Activated CD4-positive, alpha-beta T cell treated with anti-CD3 and anti-CD28 coated beads for 36 hours (primary cell): Measurements from ENCODE around the gene ELMO1. TPM values are rescaled to one million over a fixed set of nuclear protein-coding genes. Genes with fewer than 3 reads are reported as not detected.
A peak's percentile ranks its signal among the peaks of the same experiment; 100 is the strongest.

Source experiments
- ATAC-seq: fragments of 200-7000 bp; cut with Tn5 transposase; one replicate; pipeline ENCODE4 v1.10.0; 2021; ENCODE audit warnings: mild to moderate bottlenecking, moderate library complexity
- CTCF ChIA-PET: fragments of 350-600 bp; sonication (Branson Sonifier 250); formaldehyde crosslinking; loops from one replicate; lab custom pipeline; 2021; ENCODE audit warnings: antibody characterized with exemption; lab: Charles Lee
- POLR2A ChIA-PET: fragments of 350-600 bp; sonication (Branson Sonifier 250); formaldehyde crosslinking; loops from one replicate; lab custom pipeline; 2021; ENCODE audit warnings: antibody characterized with exemption, inconsistent platforms; lab: Charles Lee
- DNase-seq: peaks from one replicate; pipeline ENCODE4 v3.0.0-alpha.2; 2020
- H3K27ac Mint-ChIP-seq: one replicate; pipeline ENCODE4 v1.8.0; 2021; ENCODE audit warnings: mixed read lengths
- H3K27me3 Mint-ChIP-seq: one replicate; pipeline ENCODE4 v1.8.0; 2021; ENCODE audit warnings: mixed read lengths
- H3K36me3 Mint-ChIP-seq: one replicate; pipeline ENCODE4 v1.8.0; 2021; ENCODE audit warnings: low read depth, mixed read lengths
- H3K4me1 Mint-ChIP-seq: one replicate; pipeline ENCODE4 v1.8.0; 2021; ENCODE audit warnings: mixed read lengths
- H3K4me3 Mint-ChIP-seq: one replicate; pipeline ENCODE4 v1.8.0; 2021; ENCODE audit warnings: mild to moderate bottlenecking, moderate library complexity, mixed read lengths
- H3K9me3 Mint-ChIP-seq: one replicate; pipeline ENCODE4 v1.8.0; 2021; ENCODE audit warnings: low read depth, mixed read lengths
- intact Hi-C, 2 experiments: fragments of 100-400 bp; cut with DNase I in 1 of 2; cut with micrococcal nuclease in 1 of 2; formaldehyde crosslinking; loops; one replicate each; pipeline versions ENCODE4 v1.14.2 to v1.15.1; 2022 to 2024; cut with DNase I, micrococcal nuclease
- total RNA-seq, 2 experiments: library from RNA; stranded (reverse); gene quantifications; one replicate each; pipeline ENCODE4 v1.2.3, GENCODE V29; 2021

Gene ELMO1
- total RNA-seq, 2 experiments from 2014 or later = 96.2 to 173 TPM

- DNase-seq = no peak
- POLR2A ChIA-PET = no interaction called here
- Mint-ChIP-seq H3K9me3 (no peaks in the 10 kb centered on the region), H3K4me1 (peaks cover 38% of the 10 kb centered on the region), H3K36me3 (peaks cover 31% of the 10 kb centered on the region), H3K4me3 (no peak overlapping the region), H3K27me3 (no peaks in the 10 kb centered on the region), H3K27ac (no peak overlapping the region)
- intact Hi-C loops = no loop called here
- no peak for ATAC-seq
- CTCF ChIA-PET = interaction anchor here (1.2 to 2.3 kb wide), 2 partner anchors 11 to 15 kb away, joined by 3 to 8 read pairs; no protein-coding TSS in a partner anchor
These were observed 199.4 kb downstream of the ELMO1 start for GRCh38 chr7:37249240-37249639.

- H3K27ac Mint-ChIP-seq = no peak overlapping the region
These were observed 200.2 kb downstream of the ELMO1 start for GRCh38 chr7:37248396-37248861.

GRCh38 chr7:37247861-37248260 is 200.8 kb downstream of the ELMO1 start:
- intact Hi-C loops = no loop called here
- Mint-ChIP-seq H3K27me3 (no peaks in the 10 kb centered on the region), H3K4me1 (peaks cover 41% of the 10 kb centered on the region), H3K9me3 (no peaks in the 10 kb centered on the region), H3K36me3 (peaks cover 28% of the 10 kb centered on the region), H3K4me3 (no peak overlapping the region), H3K27ac (no peak overlapping the region)
- ATAC-seq = no peak
- DNase-seq = no peak
- ChIA-PET POLR2A (interaction anchor here (0.6 kb wide), 1 partner anchor 23 kb away, joined by 5 read pairs; no protein-coding TSS in a partner anchor), CTCF (interaction anchor here (0.7 to 2.3 kb wide), 5 partner anchors 12 to 104 kb away, joined by 3 to 8 read pairs (median 3); no protein-coding TSS in a partner anchor)

More at GRCh38 chr7:37248396-37248861, 200.2 kb downstream of the ELMO1 start:
- DNase-seq = no peak
- no peak for ATAC-seq
- ChIA-PET CTCF (interaction anchor here (0.7 to 2.3 kb wide), 3 partner anchors 10 to 24 kb away, joined by 3 to 8 read pairs (median 3); no protein-coding TSS in a partner anchor), POLR2A (interaction anchor here (0.6 kb wide), 1 partner anchor 23 kb away, joined by 5 read pairs; no protein-coding TSS in a partner anchor)
- peaks cover 40% of the 10 kb centered on the region for H3K4me1 Mint-ChIP-seq
- H3K4me3 Mint-ChIP-seq = no peak overlapping the region
- intact Hi-C loops = no loop called here
- H3K9me3 Mint-ChIP-seq = no peaks in the 10 kb centered on the region
- H3K36me3 Mint-ChIP-seq = peaks cover 32% of the 10 kb centered on the region
- no peaks in the 10 kb centered on the region for H3K27me3 Mint-ChIP-seq

- ATAC-seq (no peak), DNase-seq (no peak)
- Mint-ChIP-seq H3K4me3 (no peak overlapping the region), H3K27me3 (no peaks in the 10 kb centered on the region), H3K27ac (no peak overlapping the region), H3K4me1 (peaks cover 38% of the 10 kb centered on the region), H3K9me3 (no peaks in the 10 kb centered on the region), H3K36me3 (peaks cover 29% of the 10 kb centered on the region)
- CTCF ChIA-PET = interaction anchor here (1.1 kb wide), 1 partner anchor 47 kb away, joined by 5 read pairs; no protein-coding TSS in a partner anchor
- POLR2A ChIA-PET = no interaction called here
- intact Hi-C loops = no loop called here
These were observed 203.1 kb downstream of the ELMO1 start for GRCh38 chr7:37245590-37245989.

- H3K9me3 Mint-ChIP-seq = no peaks in the 10 kb centered on the region
- DNase-seq (no peak), ATAC-seq (no peak)
- H3K27ac Mint-ChIP-seq = no peak overlapping the region
- CTCF ChIA-PET = interaction anchor here (1.3 to 6.2 kb wide), 3 partner anchors 115 to 273 kb away, joined by 4 to 68 read pairs (median 36); no protein-coding TSS in a partner anchor
- intact Hi-C loops = loop anchor here in 1 of 2 experiments (5.0 to 10.0 kb wide), 2 partner anchors 260 to 598 kb away; no protein-coding TSS in a partner anchor
- POLR2A ChIA-PET = no interaction called here
- peaks cover 11% of the 10 kb centered on the region for H3K36me3 Mint-ChIP-seq
- peaks cover 4% of the 10 kb centered on the region for H3K4me1 Mint-ChIP-seq
- no peaks in the 10 kb centered on the region for H3K27me3 Mint-ChIP-seq
- H3K4me3 Mint-ChIP-seq = no peak overlapping the region
These were observed 211.8 kb downstream of the ELMO1 start for GRCh38 chr7:37236906-37237305.

GRCh38 chr7:37235813-37236212 is 212.9 kb downstream of the ELMO1 start:
- Mint-ChIP-seq H3K4me1 (peaks cover 8% of the 10 kb centered on the region), H3K27ac (no peak overlapping the region), H3K4me3 (no peak overlapping the region), H3K27me3 (no peaks in the 10 kb centered on the region), H3K36me3 (peaks cover 17% of the 10 kb centered on the region), H3K9me3 (no peaks in the 10 kb centered on the region)
- ChIA-PET POLR2A (no interaction called here), CTCF (interaction anchor here (0.9 to 6.2 kb wide), 10 partner anchors 11 to 274 kb away, joined by 3 to 68 read pairs (median 5); partner anchors contain the start of gene ELMO1)
- DNase-seq (no peak), ATAC-seq (no peak)
- intact Hi-C loops = loop anchor here (1.0 to 10.0 kb wide), 4 partner anchors 117 to 599 kb away; no protein-coding TSS in a partner anchor

GRCh38 chr7:37234928-37235327 is 213.7 kb downstream of the ELMO1 start:
- ATAC-seq = no peak
- no peak overlapping the region for H3K27ac Mint-ChIP-seq
- ChIA-PET CTCF (interaction anchor here (0.7 to 6.2 kb wide), 14 partner anchors 11 to 842 kb away, joined by 3 to 68 read pairs (median 5); no protein-coding TSS in a partner anchor), POLR2A (no interaction called here)
- H3K4me3 Mint-ChIP-seq = no peak overlapping the region
- H3K9me3 Mint-ChIP-seq = no peaks in the 10 kb centered on the region
- peak; percentile 19 for DNase-seq
- intact Hi-C loops = loop anchor here (1.0 to 10.0 kb wide), 4 partner anchors 118 to 600 kb away; no protein-coding TSS in a partner anchor
- H3K4me1 Mint-ChIP-seq = peaks cover 16% of the 10 kb centered on the region
- H3K27me3 Mint-ChIP-seq = no peaks in the 10 kb centered on the region
- H3K36me3 Mint-ChIP-seq = peaks cover 21% of the 10 kb centered on the region

GRCh38 chr7:37234334-37234733 is 214.3 kb downstream of the ELMO1 start:
- Mint-ChIP-seq H3K9me3 (no peaks in the 10 kb centered on the region), H3K27me3 (no peaks in the 10 kb centered on the region), H3K4me3 (no peak overlapping the region), H3K4me1 (peaks cover 17% of the 10 kb centered on the region), H3K36me3 (peaks cover 20% of the 10 kb centered on the region), H3K27ac (no peak overlapping the region)
- CTCF ChIA-PET = interaction anchor here (1.0 to 6.2 kb wide), 12 partner anchors 10 to 841 kb away, joined by 3 to 68 read pairs (median 6); no protein-coding TSS in a partner anchor
- no peak for ATAC-seq
- POLR2A ChIA-PET = no interaction called here
- intact Hi-C loops = loop anchor here (2.0 to 10.0 kb wide), 2 partner anchors 118 to 600 kb away; no protein-coding TSS in a partner anchor
- no peak for DNase-seq

- ATAC-seq (no peak), DNase-seq (no peak)
- no peak overlapping the region for H3K27ac Mint-ChIP-seq
- CTCF ChIA-PET = interaction anchor here (1.0 kb wide), 1 partner anchor 264 kb away, joined by 3 read pairs; no protein-coding TSS in a partner anchor
- POLR2A ChIA-PET = no interaction called here
- H3K4me3 Mint-ChIP-seq = no peak overlapping the region
- peaks cover 16% of the 10 kb centered on the region for H3K36me3 Mint-ChIP-seq
- H3K27me3 Mint-ChIP-seq = no peaks in the 10 kb centered on the region
- no peaks in the 10 kb centered on the region for H3K9me3 Mint-ChIP-seq
- intact Hi-C loops = loop anchor here in 1 of 2 experiments (10.0 kb wide), 1 partner anchor 603 kb away; no protein-coding TSS in a partner anchor
- H3K4me1 Mint-ChIP-seq = peaks cover 17% of the 10 kb centered on the region
These were observed 217.1 kb downstream of the ELMO1 start for GRCh38 chr7:37231613-37232012.

GRCh38 chr7:37230221-37230620 is 218.4 kb downstream of the ELMO1 start:
- H3K36me3 Mint-ChIP-seq = peaks cover 16% of the 10 kb centered on the region
- DNase-seq (peak; percentile 51), ATAC-seq (no peak)
- peaks cover 17% of the 10 kb centered on the region for H3K4me1 Mint-ChIP-seq
- H3K4me3 Mint-ChIP-seq = no peak overlapping the region
- intact Hi-C loops = loop anchor here in 1 of 2 experiments (10.0 kb wide), 1 partner anchor 605 kb away; no protein-coding TSS in a partner anchor
- H3K9me3 Mint-ChIP-seq = no peaks in the 10 kb centered on the region
- H3K27me3 Mint-ChIP-seq = no peaks in the 10 kb centered on the region
- ChIA-PET CTCF (no interaction called here), POLR2A (no interaction called here)
- H3K27ac Mint-ChIP-seq = no peak overlapping the region

GRCh38 chr7:37229381-37229780 is 219.3 kb downstream of the ELMO1 start:
- POLR2A ChIA-PET = no interaction called here
- DNase-seq (no peak), ATAC-seq (no peak)
- Mint-ChIP-seq H3K27ac (no peak overlapping the region), H3K27me3 (no peaks in the 10 kb centered on the region), H3K9me3 (no peaks in the 10 kb centered on the region), H3K4me3 (no peak overlapping the region), H3K4me1 (peaks cover 17% of the 10 kb centered on the region), H3K36me3 (peaks cover 16% of the 10 kb centered on the region)
- intact Hi-C loops = no loop called here
- CTCF ChIA-PET = interaction anchor here (0.7 to 0.9 kb wide), 2 partner anchors 10 to 11 kb away, joined by 3 read pairs; no protein-coding TSS in a partner anchor
